ENCODE data around the gene TRIM71.
A peak's percentile ranks its signal among the peaks of the same experiment; 100 is the strongest.
"Not testable (repeated sequence)": the region's sequence is repeated elsewhere in the genome, so short reads cannot be mapped to it uniquely, and the experiment has no call there.

TRIM71 gene

GRCh38 chr3:32913790-32914446, 96.1 kb downstream of the TRIM71 start:
- Histone ChIP-seq H3K36me3 (ENCODE audit: insufficient read depth, low read length) (no peaks in the 10 kb centered on the region), H3K9me3 (ENCODE audit: insufficient read depth, low read length, severe bottlenecking) (peaks cover 8% of the 10 kb centered on the region), H4K20me1 (ENCODE audit: insufficient read depth, low read length) (no peaks in the 10 kb centered on the region), H3K27ac (ENCODE audit: low read length) (no peak overlapping the region), H3K79me2 (ENCODE audit: insufficient read depth, low read length) (no peaks in the 10 kb centered on the region), H3K4me1 (ENCODE audit: insufficient read depth, low read length) (no peaks in the 10 kb centered on the region), H3K4me3 (ENCODE audit: low read depth in 1 of 2, low read length in 2 of 2) (no peak overlapping the region), H3K4me2 (ENCODE audit: insufficient read depth, low read length) (no peak overlapping the region), H2AFZ (ENCODE audit: low read depth, low read length) (no peak overlapping the region), H3K9ac (ENCODE audit: low read depth, low read length) (no peak overlapping the region), H3K27me3 (ENCODE audit: insufficient read depth, low read length, poor library complexity) (no peaks in the 10 kb centered on the region)
- ATAC-seq (ENCODE audit: insufficient read depth, low read depth) (0 out of 3 replicates have a peak, but pooled peaks have one; percentile 24), DNase-seq (no peak)
- no peak for TF ChIP-seq EZH2 (IDR thresholded peaks at IDR 0.05; ENCODE audit: borderline replicate concordance, low read depth, low read length, severe bottlenecking)
- no peak for TF ChIP-seq CTCF (IDR thresholded peaks at IDR 0.05; ENCODE audit: borderline replicate concordance, extremely low read depth, low read length, poor library complexity, severe bottlenecking)

- DNase-seq (no peak), ATAC-seq (ENCODE audit: insufficient read depth, low read depth) (no peak)
- Histone ChIP-seq H2AFZ (ENCODE audit: low read depth, low read length) (no peak overlapping the region), H3K27me3 (ENCODE audit: insufficient read depth, low read length, poor library complexity) (no peaks in the 10 kb centered on the region), H3K9me3 (ENCODE audit: insufficient read depth, low read length, severe bottlenecking) (peaks cover 8% of the 10 kb centered on the region), H3K4me2 (ENCODE audit: insufficient read depth, low read length) (no peak overlapping the region), H3K79me2 (ENCODE audit: insufficient read depth, low read length) (no peaks in the 10 kb centered on the region), H4K20me1 (ENCODE audit: insufficient read depth, low read length) (no peaks in the 10 kb centered on the region), H3K4me3 (ENCODE audit: low read depth in 1 of 2, low read length in 2 of 2) (no peak overlapping the region), H3K36me3 (ENCODE audit: insufficient read depth, low read length) (no peaks in the 10 kb centered on the region), H3K4me1 (ENCODE audit: insufficient read depth, low read length) (no peaks in the 10 kb centered on the region), H3K9ac (ENCODE audit: low read depth, low read length) (no peak overlapping the region), H3K27ac (ENCODE audit: low read length) (no peak overlapping the region)
- TF ChIP-seq EZH2 (IDR thresholded peaks at IDR 0.05; ENCODE audit: borderline replicate concordance, low read depth, low read length, severe bottlenecking) = no peak
Measured at GRCh38 chr3:32919920-32920319, 102.1 kb downstream of the TRIM71 start.

- H3K9ac ChIP-seq (ENCODE audit: low read depth, low read length) = no peak overlapping the region
- H3K4me2 ChIP-seq (ENCODE audit: insufficient read depth, low read length) = no peak overlapping the region
- TF ChIP-seq EZH2 (IDR thresholded peaks at IDR 0.05; ENCODE audit: borderline replicate concordance, low read depth, low read length, severe bottlenecking) = no peak
- H4K20me1 ChIP-seq (ENCODE audit: insufficient read depth, low read length) = no peaks in the 10 kb centered on the region
- H3K4me3 ChIP-seq (ENCODE audit: low read depth in 1 of 2, low read length in 2 of 2) = no peak overlapping the region
- peaks cover 4% of the 10 kb centered on the region for H3K9me3 ChIP-seq (ENCODE audit: insufficient read depth, low read length, severe bottlenecking)
- no peak overlapping the region for H3K27ac ChIP-seq (ENCODE audit: low read length)
- DNase-seq (no peak), ATAC-seq (ENCODE audit: insufficient read depth, low read depth) (no peak)
- H3K4me1 ChIP-seq (ENCODE audit: insufficient read depth, low read length) = no peaks in the 10 kb centered on the region
- H3K27me3 ChIP-seq (ENCODE audit: insufficient read depth, low read length, poor library complexity) = no peaks in the 10 kb centered on the region
- H2AFZ ChIP-seq (ENCODE audit: low read depth, low read length) = no peak overlapping the region
- H3K79me2 ChIP-seq (ENCODE audit: insufficient read depth, low read length) = no peaks in the 10 kb centered on the region
- no peaks in the 10 kb centered on the region for H3K36me3 ChIP-seq (ENCODE audit: insufficient read depth, low read length)
Measured at GRCh38 chr3:32922078-32922477, 104.3 kb downstream of the TRIM71 start.

- TF ChIP-seq CTCF (IDR thresholded peaks at IDR 0.05; ENCODE audit: borderline replicate concordance, extremely low read depth, low read length, poor library complexity, severe bottlenecking) = no peak
- no peak for TF ChIP-seq EZH2 (IDR thresholded peaks at IDR 0.05; ENCODE audit: borderline replicate concordance, low read depth, low read length, severe bottlenecking)
- Histone ChIP-seq H3K9me3 (ENCODE audit: insufficient read depth, low read length, severe bottlenecking) (no peaks in the 10 kb centered on the region), H3K27ac (ENCODE audit: low read length) (no peak overlapping the region), H3K4me3 (ENCODE audit: low read depth in 1 of 2, low read length in 2 of 2) (no peak overlapping the region), H3K4me2 (ENCODE audit: insufficient read depth, low read length) (no peak overlapping the region), H2AFZ (ENCODE audit: low read depth, low read length) (no peak overlapping the region), H4K20me1 (ENCODE audit: insufficient read depth, low read length) (no peaks in the 10 kb centered on the region), H3K4me1 (ENCODE audit: insufficient read depth, low read length) (no peaks in the 10 kb centered on the region), H3K36me3 (ENCODE audit: insufficient read depth, low read length) (no peaks in the 10 kb centered on the region), H3K27me3 (ENCODE audit: insufficient read depth, low read length, poor library complexity) (no peaks in the 10 kb centered on the region), H3K79me2 (ENCODE audit: insufficient read depth, low read length) (no peaks in the 10 kb centered on the region), H3K9ac (ENCODE audit: low read depth, low read length) (no peak overlapping the region)
- DNase-seq = no peak
- no peak for ATAC-seq (ENCODE audit: insufficient read depth, low read depth)
Measured at GRCh38 chr3:32930161-32930560, 112.4 kb downstream of the TRIM71 start.

GRCh38 chr3:32931273-32931672, 113.5 kb downstream of the TRIM71 start:
- H3K4me3 ChIP-seq (ENCODE audit: low read depth in 1 of 2, low read length in 2 of 2); H3K36me3 ChIP-seq (ENCODE audit: insufficient read depth, low read length); H3K4me2 ChIP-seq (ENCODE audit: insufficient read depth, low read length); H3K4me1 ChIP-seq (ENCODE audit: insufficient read depth, low read length); ATAC-seq (ENCODE audit: insufficient read depth, low read depth); DNase-seq; H4K20me1 ChIP-seq (ENCODE audit: insufficient read depth, low read length); H3K9me3 ChIP-seq (ENCODE audit: insufficient read depth, low read length, severe bottlenecking); H3K9ac ChIP-seq (ENCODE audit: low read depth, low read length); H3K27ac ChIP-seq (ENCODE audit: low read length); H2AFZ ChIP-seq (ENCODE audit: low read depth, low read length); H3K27me3 ChIP-seq (ENCODE audit: insufficient read depth, low read length, poor library complexity); H3K79me2 ChIP-seq (ENCODE audit: insufficient read depth, low read length): not testable (repeated sequence)

Data from DND-41 (cell line).